K562 (cell line): ENCODE results near the gene PLEKHA6. TPM values are rescaled to one million over a fixed set of nuclear protein-coding genes. Genes with fewer than 3 reads are reported as not detected.

Source experiments
- ATAC-seq: fragments of 200-7000 bp; cut with Tn5 transposase; 3 replicates; pipeline ENCODE4 v1.9.1; 2020; ENCODE audit warnings: moderate library complexity
- BruUV-seq: library from RNA; stranded (reverse); fragments of 400-500 nt; replicated peaks from 2 replicates; lab custom pipeline; 2021; lab: Mats Ljungman, UMichigan
- CTCF ChIA-PET: fragments of 300-600 bp; formaldehyde crosslinking; extraction: SDS; loops from one replicate; lab custom pipeline; 2021; ENCODE audit warnings: low intra/inter-chr PET ratio; lab: Yijun Ruan, JAX
- POLR2A ChIA-PET: fragments of 300-600, 350-650 bp; sonication (Branson Sonifier 250); formaldehyde crosslinking; extraction: SDS; loops from one replicate; lab custom pipeline; 2021; ENCODE audit warnings: antibody characterized with exemption, inconsistent platforms; lab: Yijun Ruan, JAX
- DNase-seq, 4 experiments: peaks; one replicate each; pipeline versions ENCODE4 v3.0.0 to v3.0.0-alpha.2; 2011 to 2018; ENCODE audit warnings: low spot score in 3 of 4, mixed read lengths in 3 of 4; ENCODE audit errors: extremely low read depth in 1 of 4
- FAIRE-seq: peaks from 2 replicates; lab custom pipeline; 2011; peaks lifted over from hg19 to GRCh38; lab: Jason Lieb, UNC
- H2AFZ ChIP-seq: 2 replicates; pipeline ENCODE4 v1.6.0; 2011; ENCODE audit warnings: low read depth, low read length, control low read depth, inconsistent platforms
- H3K27ac ChIP-seq: fragments of 200-600 bp; 3 replicates; pipeline ENCODE4 v1.8.0; 2011; ENCODE audit warnings: low read depth, mild to moderate bottlenecking, control low read depth, inconsistent platforms, low read length, moderate library complexity, mixed read lengths; ENCODE audit errors: extremely low read depth
- H3K27me3 ChIP-seq, 2 experiments: fragments of 300-600 bp in 1 of 2; 2 replicates in 1 of 2; 3 replicates in 1 of 2; pipeline versions ENCODE4 v1.6.0 to v1.8.0; 2011; ENCODE audit warnings: inconsistent platforms in 2 of 2, low read length in 2 of 2, mild to moderate bottlenecking in 1 of 2, mixed read lengths in 1 of 2, moderate library complexity in 1 of 2; ENCODE audit not compliant: control insufficient read depth in 2 of 2, insufficient read depth in 2 of 2
- H3K36me3 ChIP-seq: fragments of 300-600 bp; 3 replicates; pipeline ENCODE4 v1.8.0; 2011; ENCODE audit warnings: mild to moderate bottlenecking, low read length, inconsistent platforms; ENCODE audit not compliant: control insufficient read depth, insufficient read depth
- H3K4me1 ChIP-seq, 2 experiments: fragments of 200-600 bp in 1 of 2; replicated peaks in 1 of 2; 2 replicates in 1 of 2; 3 replicates in 1 of 2; pipeline versions ENCODE4 v1.5.1 to v1.8.0; 2011; ENCODE audit warnings: inconsistent platforms in 2 of 2, low read length in 2 of 2, mild to moderate bottlenecking in 1 of 2, mixed read lengths in 1 of 2, moderate library complexity in 1 of 2; ENCODE audit not compliant: control insufficient read depth in 2 of 2, insufficient read depth in 2 of 2
- H3K4me2 ChIP-seq: 2 replicates; pipeline ENCODE4 v1.6.1; 2011; ENCODE audit warnings: low read length, control low read depth, inconsistent platforms, mixed read lengths; ENCODE audit not compliant: insufficient read depth
- H3K4me3 ChIP-seq: fragments of 200-600 bp; sonication (generic), shearing (Covaris generic); 2 replicates; pipeline ENCODE4 v1.5.1; 2016; ENCODE audit warnings: control low read depth, inconsistent platforms
- H3K79me2 ChIP-seq: fragments of 200-600 bp; 3 replicates; pipeline ENCODE4 v1.8.0; 2011; ENCODE audit warnings: low read length, inconsistent platforms; ENCODE audit not compliant: control insufficient read depth, insufficient read depth
- H3K9ac ChIP-seq, 2 experiments: 2 replicates each; pipeline versions ENCODE4 v1.6.0 to v1.6.1; 2011; ENCODE audit warnings: low read depth in 2 of 2, low read length in 2 of 2, control low read depth in 1 of 2, inconsistent platforms in 1 of 2, mild to moderate bottlenecking in 1 of 2, mixed read lengths in 1 of 2; ENCODE audit not compliant: insufficient read depth in 1 of 2
- H3K9me1 ChIP-seq: one replicate; pipeline ENCODE4 v1.6.0; 2011; ENCODE audit warnings: inconsistent platforms, mild to moderate bottlenecking, low read length, moderate library complexity; ENCODE audit not compliant: control insufficient read depth, insufficient read depth
- H3K9me3 ChIP-seq: replicated peaks from 2 replicates; pipeline ENCODE4 v1.5.1; 2011; ENCODE audit warnings: low read depth, low read length, inconsistent platforms; ENCODE audit not compliant: control insufficient read depth, insufficient read depth
- H4K20me1 ChIP-seq: replicated peaks from 2 replicates; pipeline ENCODE4 v1.6.1; 2011; ENCODE audit warnings: low read length, inconsistent platforms, mixed read lengths; ENCODE audit not compliant: control insufficient read depth, insufficient read depth
- HDAC8 ChIP-seq: fragments of 450-650 bp; IDR thresholded peaks from 2 replicates; pipeline ENCODE4 v1.6.1; 2016; ENCODE audit warnings: mild to moderate bottlenecking, missing genetic modification characterization, moderate library complexity, missing compliant biosample characterization
- HMG20B ChIP-seq: fragments of 250-450 bp; sonication (Bioruptor Pico); IDR thresholded peaks from 2 replicates; pipeline ENCODE4 v1.5.0; 2021; ENCODE audit warnings: mild to moderate bottlenecking
- KLF13 ChIP-seq: fragments of 450-650 bp; IDR thresholded peaks from 2 replicates; pipeline ENCODE4 v1.6.1; 2016; ENCODE audit warnings: missing genetic modification characterization, low read depth, mild to moderate bottlenecking, missing compliant biosample characterization, moderate library complexity, borderline replicate concordance
- POLR2AphosphoS5 ChIP-seq: IDR thresholded peaks from 2 replicates; pipeline ENCODE4 v1.6.1; 2011; ENCODE audit warnings: mild to moderate bottlenecking, low read depth, low read length, moderate library complexity; ENCODE audit not compliant: control insufficient read depth, insufficient read depth
- POLR3A ChIP-seq: IDR thresholded peaks from 2 replicates; pipeline ENCODE4 v1.6.1; 2011; ENCODE audit warnings: borderline replicate concordance, mild to moderate bottlenecking, moderate library complexity; ENCODE audit not compliant: insufficient read length, insufficient read depth; ENCODE audit errors: extremely low read depth
- SREBF2 ChIP-seq: sonication (generic); formaldehyde crosslinking; IDR thresholded peaks from 2 replicates; pipeline ENCODE4 v1.4.0; 2020; ENCODE audit warnings: mild to moderate bottlenecking, missing genetic modification reagents
- YY1 ChIP-seq, 3 experiments: IDR thresholded peaks; 2 replicates each; pipeline ENCODE4 v1.6.1; 2011; ENCODE audit warnings: low read length in 2 of 3, mild to moderate bottlenecking in 2 of 3, moderate library complexity in 2 of 3, borderline replicate concordance in 1 of 3, control low read depth in 1 of 3, low read depth in 1 of 3; ENCODE audit not compliant: insufficient read depth in 3 of 3, insufficient replicate concordance in 2 of 3, control insufficient read depth in 1 of 3, insufficient read length in 1 of 3; ENCODE audit errors: extremely low read depth in 1 of 3
- ZNF644 ChIP-seq: fragments of 200-800 bp; sonication (Bioruptor generic); IDR thresholded peaks from 2 replicates; pipeline ENCODE4 v1.6.1; 2016; ENCODE audit warnings: low read depth, missing genetic modification characterization, missing compliant biosample characterization
- ZNF717 ChIP-seq: fragments of 250-450 bp; sonication (Bioruptor Pico); IDR thresholded peaks from 2 replicates; pipeline ENCODE4 v1.5.0; 2021
- ZNF76 ChIP-seq: fragments of 250-450 bp; sonication (Bioruptor Pico); IDR thresholded peaks from 2 replicates; pipeline ENCODE4 v1.4.0; 2020; ENCODE audit warnings: mild to moderate bottlenecking, moderate library complexity, borderline replicate concordance
- ZNF780A ChIP-seq: fragments of 250-450 bp; sonication (Bioruptor Pico); IDR thresholded peaks from 2 replicates; pipeline ENCODE4 v1.5.0; 2021; ENCODE audit warnings: mild to moderate bottlenecking
- WGBS: fragments of 100-300 bp; shearing (Covaris generic); methylation state at CpG from one replicate; pipeline ENCODE4 v1.1.6; 2016; ENCODE audit warnings: low coverage, mixed read lengths; ENCODE audit not compliant: insufficient coverage; ENCODE audit errors: missing lambda C conversion rate; 5-methylcytosine and 5-hydroxymethylcytosine counted together
- in situ Hi-C: fragments of 300-500 bp; cut with MboI; formaldehyde crosslinking; loops from 4 replicates; pipeline ENCODE4 v1.15.0; 2018; ENCODE audit warnings: inconsistent platforms, mixed read lengths
- intact Hi-C: fragments of 100-400 bp; cut with micrococcal nuclease; formaldehyde crosslinking; loops from 2 replicates; pipeline ENCODE4 v1.14.2; 2022
- polyA plus RNA-seq, 8 experiments: library from polyadenylated mRNA; depleted of rRNA in 4 of 8; stranded (reverse) in 5 of 8; unstranded in 3 of 8; fragments of >200 nt; fragmentation: Nextera tagmentation in 2 of 8; fragmentation: Illumina TruSeq in 1 of 8; extraction: Ambion mirVana in 2 of 8; extraction: Trizol in 1 of 8; gene quantifications; 2 replicates each; pipeline versions ENCODE4 v1.2.1 to v1.2.3, GENCODE V29; 2011 to 2014; ENCODE audit warnings: inconsistent platforms in 1 of 8, missing spikeins in 1 of 8
- total RNA-seq, 7 experiments: library from RNA; depleted of rRNA in 6 of 7; stranded (reverse); fragments of >200 nt in 6 of 7; fragmentation: Illumina TruSeq in 2 of 7; extraction: Trizol in 2 of 7; gene quantifications; 2 replicates each; pipeline versions ENCODE4 v1.2.1 to v1.2.3, GENCODE V29; 2011 to 2021; ENCODE audit warnings: low replicate concordance in 1 of 7
- TF ChIP-seq, protein P1 (sequence below): fragments of 250-450 bp; sonication (Bioruptor Pico); IDR thresholded peaks from 2 replicates; pipeline ENCODE4 v1.4.0; 2020; ENCODE audit warnings: mild to moderate bottlenecking
- TF ChIP-seq, protein P2 (sequence below): fragments of 450-650 bp; formaldehyde crosslinking; IDR thresholded peaks from 2 replicates; pipeline ENCODE4 v1.4.0; 2020; ENCODE audit warnings: mild to moderate bottlenecking, moderate library complexity
- TF ChIP-seq, protein P3 (sequence below): fragments of 450-650 bp; IDR thresholded peaks from 2 replicates; pipeline ENCODE4 v1.6.1; 2018; ENCODE audit not compliant: partially characterized antibody

PLEKHA6 gene
- total and polyA plus RNA-seq, 9 of the 15 experiments (the other 6 are each of a cell fraction or from before 2014, with no cell fraction given), result under 0.01 to 0.33 (median 0.01) TPM; not detected in 4

DNA sequence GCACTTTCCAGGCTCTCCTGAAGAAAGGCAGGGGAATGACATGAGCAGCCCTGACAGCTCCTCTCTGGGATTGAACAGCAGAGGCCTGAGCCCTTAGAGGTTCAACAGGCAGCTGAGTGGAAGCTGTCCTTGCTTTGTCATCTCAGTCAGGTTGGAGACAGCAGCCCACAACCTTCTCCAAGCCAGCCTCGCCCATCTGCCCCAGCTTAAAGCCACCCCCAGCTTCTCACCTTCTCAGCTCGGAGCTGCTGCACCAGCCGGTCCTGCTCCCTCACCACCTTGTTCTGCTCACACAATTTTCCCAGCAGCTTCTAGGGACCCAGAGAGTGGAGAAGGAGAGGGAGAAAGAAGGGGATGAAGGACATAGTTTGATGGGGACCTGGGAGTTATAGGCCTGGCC, 110.8 kb downstream of the PLEKHA6 start:
- no TSS peak for BruUV-seq
- 0% methylated on average over 3 of the region's 3 CpGs for WGBS
- TF ChIP-seq SREBF2 (CRISPR knock-in tag) (no peak), POLR3A (no peak), ZNF717 (CRISPR knock-in tag) (no peak), POLR2AphosphoS5 (no peak), ZNF76 (CRISPR knock-in tag) (no peak), HMG20B (CRISPR knock-in tag) (no peak), ZNF644 (tag) (no peak), ZNF780A (CRISPR knock-in tag) (no peak), YY1 (IDR thresholded peaks at IDR 0.05; ENCODE audit: borderline replicate concordance in 1 of 3, control insufficient read depth in 1 of 3, extremely low read depth in 1 of 3, insufficient read depth in 3 of 3, insufficient read length in 1 of 3, insufficient replicate concordance in 2 of 3, low read depth in 1 of 3, low read length in 2 of 3) (no peak), HDAC8 (no peak), KLF13 (tag) (no peak)
- TF ChIP-seq, protein P1, sequence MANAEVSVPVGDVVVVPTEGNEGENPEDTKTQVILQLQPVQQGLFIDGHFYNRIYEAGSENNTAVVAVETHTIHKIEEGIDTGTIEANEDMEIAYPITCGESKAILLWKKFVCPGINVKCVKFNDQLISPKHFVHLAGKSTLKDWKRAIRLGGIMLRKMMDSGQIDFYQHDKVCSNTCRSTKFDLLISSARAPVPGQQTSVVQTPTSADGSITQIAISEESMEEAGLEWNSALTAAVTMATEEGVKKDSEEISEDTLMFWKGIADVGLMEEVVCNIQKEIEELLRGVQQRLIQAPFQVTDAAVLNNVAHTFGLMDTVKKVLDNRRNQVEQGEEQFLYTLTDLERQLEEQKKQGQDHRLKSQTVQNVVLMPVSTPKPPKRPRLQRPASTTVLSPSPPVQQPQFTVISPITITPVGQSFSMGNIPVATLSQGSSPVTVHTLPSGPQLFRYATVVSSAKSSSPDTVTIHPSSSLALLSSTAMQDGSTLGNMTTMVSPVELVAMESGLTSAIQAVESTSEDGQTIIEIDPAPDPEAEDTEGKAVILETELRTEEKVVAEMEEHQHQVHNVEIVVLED, result no peak
- TF ChIP-seq, protein P2, sequence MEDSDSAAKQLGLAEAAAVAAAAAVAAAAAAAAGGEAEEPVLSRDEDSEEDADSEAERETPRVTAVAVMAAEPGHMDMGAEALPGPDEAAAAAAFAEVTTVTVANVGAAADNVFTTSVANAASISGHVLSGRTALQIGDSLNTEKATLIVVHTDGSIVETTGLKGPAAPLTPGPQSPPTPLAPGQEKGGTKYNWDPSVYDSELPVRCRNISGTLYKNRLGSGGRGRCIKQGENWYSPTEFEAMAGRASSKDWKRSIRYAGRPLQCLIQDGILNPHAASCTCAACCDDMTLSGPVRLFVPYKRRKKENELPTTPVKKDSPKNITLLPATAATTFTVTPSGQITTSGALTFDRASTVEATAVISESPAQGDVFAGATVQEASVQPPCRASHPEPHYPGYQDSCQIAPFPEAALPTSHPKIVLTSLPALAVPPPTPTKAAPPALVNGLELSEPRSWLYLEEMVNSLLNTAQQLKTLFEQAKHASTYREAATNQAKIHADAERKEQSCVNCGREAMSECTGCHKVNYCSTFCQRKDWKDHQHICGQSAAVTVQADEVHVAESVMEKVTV, result no peak
- TF ChIP-seq, protein P3, sequence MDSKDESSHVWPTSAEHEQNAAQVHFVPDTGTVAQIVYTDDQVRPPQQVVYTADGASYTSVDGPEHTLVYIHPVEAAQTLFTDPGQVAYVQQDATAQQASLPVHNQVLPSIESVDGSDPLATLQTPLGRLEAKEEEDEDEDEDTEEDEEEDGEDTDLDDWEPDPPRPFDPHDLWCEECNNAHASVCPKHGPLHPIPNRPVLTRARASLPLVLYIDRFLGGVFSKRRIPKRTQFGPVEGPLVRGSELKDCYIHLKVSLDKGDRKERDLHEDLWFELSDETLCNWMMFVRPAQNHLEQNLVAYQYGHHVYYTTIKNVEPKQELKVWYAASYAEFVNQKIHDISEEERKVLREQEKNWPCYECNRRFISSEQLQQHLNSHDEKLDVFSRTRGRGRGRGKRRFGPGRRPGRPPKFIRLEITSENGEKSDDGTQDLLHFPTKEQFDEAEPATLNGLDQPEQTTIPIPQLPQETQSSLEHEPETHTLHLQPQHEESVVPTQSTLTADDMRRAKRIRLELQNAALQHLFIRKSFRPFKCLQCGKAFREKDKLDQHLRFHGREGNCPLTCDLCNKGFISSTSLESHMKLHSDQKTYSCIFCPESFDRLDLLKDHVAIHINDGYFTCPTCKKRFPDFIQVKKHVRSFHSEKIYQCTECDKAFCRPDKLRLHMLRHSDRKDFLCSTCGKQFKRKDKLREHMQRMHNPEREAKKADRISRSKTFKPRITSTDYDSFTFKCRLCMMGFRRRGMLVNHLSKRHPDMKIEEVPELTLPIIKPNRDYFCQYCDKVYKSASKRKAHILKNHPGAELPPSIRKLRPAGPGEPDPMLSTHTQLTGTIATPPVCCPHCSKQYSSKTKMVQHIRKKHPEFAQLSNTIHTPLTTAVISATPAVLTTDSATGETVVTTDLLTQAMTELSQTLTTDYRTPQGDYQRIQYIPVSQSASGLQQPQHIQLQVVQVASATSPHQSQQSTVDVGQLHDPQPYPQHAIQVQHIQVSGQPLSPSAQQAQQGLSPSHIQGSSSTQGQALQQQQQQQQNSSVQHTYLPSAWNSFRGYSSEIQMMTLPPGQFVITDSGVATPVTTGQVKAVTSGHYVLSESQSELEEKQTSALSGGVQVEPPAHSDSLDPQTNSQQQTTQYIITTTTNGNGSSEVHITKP, result no peak

More for the DNA sequence above, 110.8 kb downstream of the PLEKHA6 start:
- no peaks in the 10 kb centered on the region for H3K36me3 ChIP-seq
- H3K27ac ChIP-seq, result no peak overlapping the region
- H3K9me3 ChIP-seq, result no peaks in the 10 kb centered on the region
- intact Hi-C loops, result no loop called here
- POLR2A ChIA-PET, result interaction anchor here (1.3 kb wide), 1 partner anchor 57 kb away, joined by 6 read pairs; no protein-coding TSS in a partner anchor
- no peak overlapping the region for H2AFZ ChIP-seq
- no peak overlapping the region; a peak in 1 of 4 replicates for H3K9ac ChIP-seq
- H3K4me1 ChIP-seq, result no peaks in the 10 kb centered on the region
- H3K9me1 ChIP-seq, result no peaks in the 10 kb centered on the region
- CTCF ChIA-PET, result no interaction called here
- DNase-seq (no peak), FAIRE-seq (no peak), ATAC-seq (no peak)
- H3K79me2 ChIP-seq, result no peaks in the 10 kb centered on the region
- in situ Hi-C loops, result no loop called here
- H3K4me2 ChIP-seq, result no peak overlapping the region
- H3K27me3 ChIP-seq, result peaks cover 57 to 90% of the 10 kb centered on the region in 2 experiments
- no peak overlapping the region for H3K4me3 ChIP-seq
- H4K20me1 ChIP-seq, result peaks cover 13% of the 10 kb centered on the region; the same call in 1 of the 2 replicates
